Tracheal epithelial cell (primary cell): ENCODE data around the gene MAGEB4. TPM values are rescaled to one million over a fixed set of nuclear protein-coding genes. Genes with fewer than 3 reads are reported as not detected.

Source experiments
- total RNA-seq: library from RNA; depleted of rRNA; stranded (reverse); fragments of >200 nt; gene quantifications from 2 replicates; pipeline ENCODE4 v1.2.1, GENCODE V29; 2014

The MAGEB4 gene
- total RNA-seq: not detected in 2 replicates

GRCh38 chrX:30241724-30242415 is at the start of gene MAGEB4:
Gene MAGEB4 (plus strand): TSS chrX:30242000. CDS start chrX:30242136, 136 bp downstream.

DNA sequence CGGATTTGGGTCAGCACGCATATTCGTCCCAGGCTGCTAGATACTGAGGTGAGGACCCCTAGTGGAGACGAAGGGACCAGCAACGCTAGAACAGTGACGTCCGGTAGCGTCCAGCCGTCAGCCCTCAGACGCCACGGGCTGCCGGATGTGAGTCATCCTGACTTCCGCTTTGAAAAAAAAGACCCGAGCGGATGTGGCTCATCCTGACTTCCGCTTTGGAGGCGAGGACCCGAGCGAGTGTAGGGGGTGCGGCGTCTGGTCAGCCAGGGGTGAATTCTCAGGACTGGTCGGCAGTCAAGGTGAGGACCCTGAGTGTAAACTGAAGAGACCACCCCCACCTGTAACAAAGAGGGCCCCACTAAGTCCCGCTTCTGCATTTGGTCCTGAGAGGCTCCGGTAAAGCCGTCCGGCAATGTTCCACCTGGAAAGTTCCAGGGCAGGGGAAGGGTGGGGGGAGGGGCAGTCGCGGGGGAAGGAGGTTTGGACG is 26.4 kb upstream of the MAGEB4 start, which contains the start of gene MAGEB2:
MAGEB2 (plus strand) TSS at position 207 of the 487 bp plus-strand sequence. CDS start 3,018 bp downstream, outside the sequence.

GRCh38 chrX:30230395-30230794 is 11.4 kb upstream of the MAGEB4 start, which contains the start of gene MAGEB3:
Gene MAGEB3 (plus strand): TSS chrX:30230657. CDS start chrX:30235925, 5,268 bp downstream.

DNA sequence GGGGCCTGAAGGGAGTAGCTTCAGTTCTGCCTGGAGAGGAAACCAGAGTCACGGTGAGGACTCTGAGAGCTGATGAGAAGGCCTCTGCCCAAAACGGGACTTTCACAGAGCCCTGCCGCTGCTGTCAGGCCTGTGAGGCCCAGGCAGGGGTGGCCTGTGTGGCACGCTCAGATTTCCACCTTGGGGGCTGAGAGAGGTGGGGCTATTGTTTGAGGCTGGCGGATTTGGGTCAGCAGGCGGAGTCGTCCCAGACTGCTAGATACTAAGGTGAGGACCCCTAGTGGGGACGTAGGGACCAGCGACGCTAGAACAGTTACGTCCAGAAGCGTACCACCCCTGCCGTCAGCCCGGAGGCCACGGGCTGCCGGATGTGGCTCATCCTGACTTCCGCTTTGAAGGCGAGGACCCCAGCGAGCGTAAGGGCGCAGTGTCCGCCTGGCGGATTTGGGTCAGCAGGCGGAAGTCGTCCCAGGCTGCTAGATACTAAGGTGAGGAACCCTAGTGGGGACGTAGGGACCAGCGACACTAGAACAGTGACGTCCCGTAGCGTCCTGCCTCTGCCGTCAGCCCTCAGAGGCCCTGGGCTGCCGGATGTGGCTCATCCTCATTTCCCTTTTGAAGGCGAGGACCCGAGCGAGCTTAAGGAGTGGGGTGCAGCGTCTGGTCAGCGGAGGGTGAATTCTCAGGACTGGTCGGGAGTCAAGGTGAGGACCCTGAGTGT is 5.1 kb downstream of the MAGEB4 start, which contains the start of gene MAGEB1:
MAGEB1 (plus strand) TSS at position 378 of the 721 bp plus-strand sequence. CDS start 3,348 bp downstream, outside the sequence.

Other genes starting within 250 kb of the MAGEB4 start
- not detected in 2 replicates for gene MAGEB2, start 26.4 kb upstream of the MAGEB4 start, total RNA-seq
- gene MAGEB3, start 11.3 kb upstream of the MAGEB4 start, total RNA-seq: not detected in 2 replicates
- not detected in 2 replicates for gene MAGEB1, start 5.1 kb downstream of the MAGEB4 start, total RNA-seq
- gene NR0B1, start 67.4 kb downstream of the MAGEB4 start, total RNA-seq: 0.24 TPM in 1 of 2 replicates, not detected in the other